GM23248 (cell line): ENCODE results near the gene GJC2. TPM values are rescaled to one million over a fixed set of nuclear protein-coding genes. Genes with fewer than 3 reads are reported as not detected.

Source experiments
- DNase-seq: peaks from one replicate; pipeline ENCODE4 v3.0.0-alpha.2; 2015
- H2AFZ ChIP-seq: fragments of 200-600 bp; sonication (generic); 2 replicates; pipeline ENCODE4 v1.6.1; 2016; ENCODE audit warnings: antibody characterized with exemption
- H3F3A ChIP-seq: fragments of 200-600 bp; sonication (generic); 2 replicates; pipeline ENCODE4 v1.6.1; 2016; ENCODE audit warnings: mild to moderate bottlenecking, antibody characterized with exemption, mixed run types; ENCODE audit not compliant: insufficient read depth
- H3K27ac ChIP-seq: fragments of 200-600 bp; sonication (generic); 2 replicates; pipeline ENCODE4 v1.5.1; 2016; ENCODE audit warnings: mild to moderate bottlenecking
- H3K27me3 ChIP-seq: fragments of 200-600 bp; sonication (generic); replicated peaks from 2 replicates; pipeline ENCODE4 v1.6.1; 2016; ENCODE audit warnings: mild to moderate bottlenecking; ENCODE audit not compliant: insufficient read depth
- H3K36me3 ChIP-seq: fragments of 200-600 bp; sonication (generic); 2 replicates; pipeline ENCODE4 v1.6.1; 2016; ENCODE audit warnings: low read depth, mild to moderate bottlenecking
- H3K4me1 ChIP-seq: fragments of 200-600 bp; sonication (generic); 2 replicates; pipeline ENCODE4 v1.6.1; 2016; ENCODE audit warnings: mild to moderate bottlenecking; ENCODE audit not compliant: insufficient read depth
- H3K4me2 ChIP-seq: fragments of 200-600 bp; sonication (generic); one replicate; pipeline ENCODE4 v1.6.1; 2016; ENCODE audit warnings: mild to moderate bottlenecking; ENCODE audit not compliant: unreplicated experiment
- H3K4me3 ChIP-seq: fragments of 200-600 bp; sonication (generic); 2 replicates; pipeline ENCODE4 v1.5.1; 2016; ENCODE audit warnings: mild to moderate bottlenecking
- H3K79me2 ChIP-seq: fragments of 200-600 bp; sonication (generic); 2 replicates; pipeline ENCODE4 v1.6.1; 2016; ENCODE audit warnings: mild to moderate bottlenecking; ENCODE audit not compliant: insufficient read depth
- H3K9ac ChIP-seq: fragments of 200-600 bp; sonication (generic); 2 replicates; pipeline ENCODE4 v1.6.1; 2016; ENCODE audit warnings: mild to moderate bottlenecking
- H3K9me2 ChIP-seq: fragments of 200-600 bp; sonication (generic); 2 replicates; pipeline ENCODE4 v1.6.1; 2016; ENCODE audit warnings: mixed run types, mild to moderate bottlenecking, moderate library complexity; ENCODE audit not compliant: insufficient read depth
- H3K9me3 ChIP-seq: fragments of 200-600 bp; sonication (generic); one replicate; pipeline ENCODE4 v1.6.1; 2017; ENCODE audit warnings: low read depth
- H4K20me1 ChIP-seq: fragments of 200-600 bp; sonication (generic); 2 replicates; pipeline ENCODE4 v1.6.0; 2016; ENCODE audit not compliant: insufficient read depth
- EZH2 ChIP-seq: fragments of 200-600 bp; sonication (generic); IDR thresholded peaks from 2 replicates; pipeline ENCODE4 v1.6.1; 2018; ENCODE audit warnings: antibody characterized with exemption, mild to moderate bottlenecking; ENCODE audit not compliant: insufficient read depth, poor library complexity, severe bottlenecking
- EZH2phosphoT487 ChIP-seq: fragments of 200-600 bp; sonication (generic); IDR thresholded peaks from 2 replicates; pipeline ENCODE4 v1.6.1; 2018; ENCODE audit warnings: antibody characterized with exemption, moderate library complexity, mild to moderate bottlenecking, low read depth; ENCODE audit not compliant: insufficient read depth
- WGBS, 2 experiments: methylation state at CpG; one replicate each; pipeline ENCODE4 v1.1.6; 2015 to 2017; ENCODE audit warnings: low lambda C conversion rate in 2 of 2, low coverage in 1 of 2; ENCODE audit errors: missing lambda C conversion rate in 2 of 2; 5-methylcytosine and 5-hydroxymethylcytosine counted together
- in situ Hi-C: fragments of 300-500 bp; cut with MboI; formaldehyde crosslinking; loops from 2 replicates; pipeline ENCODE4 v1.15.0; 2020
- polyA plus RNA-seq: library from polyadenylated mRNA; unstranded; fragments of >200 nt; fragmentation: Nextera tagmentation; extraction: Ambion mirVana; gene quantifications from 2 replicates; pipeline ENCODE4 v1.2.1, GENCODE V29; 2016
- total RNA-seq: library from RNA; depleted of rRNA; stranded (reverse); fragments of >200 nt; shearing (Covaris generic); gene quantifications from 2 replicates; pipeline ENCODE4 v1.2.3, GENCODE V29; 2014

The GJC2 gene
- total and polyA plus RNA-seq, 2 experiments from 2014 or later, result 0.08 to 0.54 TPM

DNA sequence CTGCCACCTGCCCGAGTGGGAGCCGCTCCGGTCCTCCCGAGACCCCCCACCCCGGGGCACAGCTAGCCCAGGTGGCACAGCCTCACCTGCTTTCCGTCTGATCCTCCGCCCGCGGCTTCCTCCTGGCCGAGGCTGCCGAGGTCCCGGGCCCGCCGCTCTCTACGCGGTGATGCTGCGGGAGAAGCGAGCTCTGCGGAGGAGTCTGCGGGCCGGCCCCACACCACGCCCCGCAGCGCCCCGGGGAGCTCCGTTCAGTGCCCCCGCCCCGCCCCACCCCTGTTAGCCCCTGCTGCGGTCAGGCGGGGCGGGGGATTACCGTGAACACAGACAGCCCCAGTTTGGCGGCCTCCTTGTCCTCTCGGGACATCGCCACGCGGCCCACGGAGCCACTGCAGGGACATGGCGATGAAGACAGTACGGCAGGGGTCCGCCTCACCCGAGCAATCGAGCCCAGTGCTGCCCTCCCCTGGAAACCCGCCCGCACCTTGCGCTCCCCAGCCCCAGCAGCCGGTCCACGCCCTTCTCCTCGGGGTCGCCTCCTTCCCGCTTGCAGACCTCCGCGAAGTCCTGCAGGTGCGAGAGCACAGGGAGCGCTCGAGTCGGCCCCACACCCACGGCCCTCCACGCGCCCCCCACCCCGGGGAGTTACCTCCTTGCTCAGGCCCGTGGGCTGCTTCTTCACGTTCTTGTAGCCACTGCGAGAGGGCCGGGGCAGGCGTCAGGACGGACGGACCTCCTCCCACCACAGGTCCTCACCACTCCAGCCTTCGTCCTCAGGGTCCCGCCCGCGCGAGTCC lies 47.5 kb upstream of the GJC2 start:
- H2AFZ ChIP-seq, result peak overlapping the region; percentile 95; the same call in 1 of the 2 replicates
- H3K4me3 ChIP-seq, result peak overlapping the region; percentile 88
- H3K4me1 ChIP-seq, result peaks cover 9% of the 10 kb centered on the region
- no peaks in the 10 kb centered on the region; the same call in 1 of the 2 replicates for H4K20me1 ChIP-seq
- H3K9me3 ChIP-seq, result no peaks in the 10 kb centered on the region
- H3K27ac ChIP-seq, result no peak overlapping the region
- H3K4me2 ChIP-seq, result peak overlapping the region; percentile 50
- H3K36me3 ChIP-seq, result peaks cover 20% of the 10 kb centered on the region; the same call in 1 of the 2 replicates
- DNase-seq, result peak; percentile 66
- H3K79me2 ChIP-seq, result peaks cover 56% of the 10 kb centered on the region
- peak overlapping the region; percentile 86 for H3K9ac ChIP-seq
- in situ Hi-C loops, result no loop called here
- peaks cover 33% of the 10 kb centered on the region for H3F3A ChIP-seq
- 8 to 12% methylated on average over 32 to 56 of the region's 73 CpGs for WGBS, 2 experiments
- TF ChIP-seq EZH2 (no peak), EZH2phosphoT487 (no peak)
- no peaks in the 10 kb centered on the region for H3K9me2 ChIP-seq
- H3K27me3 ChIP-seq, result no peaks in the 10 kb centered on the region

GRCh38 chr1:228102791-228103620 lies 46.7 kb upstream of the GJC2 start, which contains the start of gene C1orf35:
TSS of gene C1orf35 (minus strand) at chr1:228103325. CDS start at chr1:228103227, 98 bp downstream.
- peak within 1 kb of the TSS; percentile 75 for H3K27ac ChIP-seq
- no peaks in the 10 kb centered on the region for H3K27me3 ChIP-seq
- TF ChIP-seq EZH2 (no peak), EZH2phosphoT487 (no peak)
- peak within 1 kb of the TSS; percentile 88 for H3K4me3 ChIP-seq
- peaks cover 56% of the 10 kb centered on the region for H3K79me2 ChIP-seq
- no peaks in the 10 kb centered on the region; the same call in 1 of the 2 replicates for H4K20me1 ChIP-seq
- H2AFZ ChIP-seq, result peak within 1 kb of the TSS; percentile 95
- WGBS, 2 experiments, result 1% methylated on average over 58 to 83 of the region's 104 CpGs
- H3F3A ChIP-seq, result peaks cover 32% of the 10 kb centered on the region
- DNase-seq, result peak; percentile 99
- H3K9me2 ChIP-seq, result no peaks in the 10 kb centered on the region
- H3K4me2 ChIP-seq, result peak within 1 kb of the TSS; percentile 83
- peaks cover 9% of the 10 kb centered on the region for H3K4me1 ChIP-seq
- H3K9ac ChIP-seq, result peak within 1 kb of the TSS; percentile 86
- in situ Hi-C loops, result no loop called here
- peaks cover 16% of the 10 kb centered on the region; the same call in 1 of the 2 replicates for H3K36me3 ChIP-seq
- H3K9me3 ChIP-seq, result no peaks in the 10 kb centered on the region

DNA sequence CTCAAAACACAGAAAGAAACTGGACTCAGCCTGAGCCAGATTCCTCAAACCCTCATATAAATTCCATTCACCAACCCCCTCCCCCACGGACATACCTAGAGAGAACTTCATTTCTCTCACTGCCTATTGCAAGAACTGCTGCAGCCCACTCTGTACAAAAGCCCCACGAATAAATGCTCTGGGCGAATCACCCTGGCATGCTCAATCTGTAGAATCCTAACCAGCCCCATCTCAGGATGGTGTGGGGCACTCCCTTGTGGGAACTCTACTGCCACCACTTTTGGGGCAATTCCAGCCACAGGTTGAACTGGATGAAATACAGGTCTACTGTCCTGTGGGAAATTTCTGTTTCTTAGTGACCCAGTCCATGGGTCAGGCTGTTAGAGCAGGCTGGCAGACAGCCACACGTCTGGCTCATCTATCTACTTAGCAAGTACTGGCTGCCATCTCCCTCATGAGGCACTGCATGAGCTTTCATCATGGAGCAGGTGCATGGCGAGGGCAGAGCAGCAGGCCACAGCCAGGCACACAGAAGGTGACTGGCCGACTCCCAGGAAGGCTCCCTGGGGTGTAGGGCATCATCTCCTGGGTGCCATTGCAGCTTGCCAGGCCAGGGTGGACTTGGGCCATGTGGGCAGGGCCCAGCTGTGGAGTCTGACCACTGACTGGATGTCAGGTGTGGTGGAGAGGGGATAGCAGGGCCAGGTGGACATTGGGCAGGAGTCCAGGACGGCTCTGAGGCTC lies 45.0 kb upstream of the GJC2 start:
- peaks cover 50% of the 10 kb centered on the region for H3K79me2 ChIP-seq
- no peak overlapping the region for H3K4me2 ChIP-seq
- H2AFZ ChIP-seq, result no peak overlapping the region

More for the DNA sequence above, 45.0 kb upstream of the GJC2 start:
- DNase-seq, result peak; percentile 51
- Histone ChIP-seq H3K9me3 (no peaks in the 10 kb centered on the region), H3K27ac (0 out of 2 replicates have a peak overlapping the region, but pooled peaks have one; percentile 1), H3K9me2 (no peaks in the 10 kb centered on the region), H3K9ac (no peak overlapping the region), H3K36me3 (no peaks in the 10 kb centered on the region; the same call in 1 of the 2 replicates), H3K4me1 (peaks cover 13% of the 10 kb centered on the region), H3K27me3 (no peaks in the 10 kb centered on the region), H3K4me3 (no peak overlapping the region), H4K20me1 (no peaks in the 10 kb centered on the region), H3F3A (peaks cover 15% of the 10 kb centered on the region)
- in situ Hi-C loops, result no loop called here
- WGBS, 2 experiments, result 25% methylated on average over 7 of the region's 7 CpGs
- TF ChIP-seq EZH2 (no peak), EZH2phosphoT487 (no peak)
